SH-SY5Y (cell line): ENCODE measurements around the gene SULT1C4.

Experiments
- GATA2 ChIP-seq: IDR thresholded peaks from 2 replicates; pipeline ENCODE4 v1.6.1; 2011; ENCODE audit warnings: mild to moderate bottlenecking, low read depth, low read length
- GATA3 ChIP-seq: IDR thresholded peaks from 2 replicates; pipeline ENCODE4 v1.6.1; 2011; ENCODE audit warnings: low read depth, mild to moderate bottlenecking, low read length, moderate library complexity

DNA sequence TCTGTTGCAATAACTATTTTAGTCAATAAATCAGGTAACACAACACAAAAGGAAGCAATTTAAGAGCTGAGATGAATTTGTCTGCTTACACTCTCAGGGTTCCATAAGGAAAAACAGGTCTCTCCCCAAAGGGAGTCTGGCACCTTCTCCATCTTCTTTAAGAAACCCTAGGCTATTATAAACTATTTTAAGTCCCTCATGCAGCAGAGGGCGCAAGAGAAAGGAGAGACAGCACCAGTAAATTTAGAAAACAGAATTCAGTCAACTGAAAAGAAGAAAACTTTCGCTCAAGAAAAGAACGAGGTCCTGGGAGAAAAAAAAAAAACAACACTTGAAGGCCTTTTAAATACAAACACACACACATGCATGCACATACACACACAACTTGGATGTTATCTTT is 19.1 kb downstream of the SULT1C4 start:
- TF ChIP-seq GATA3 (no peak), GATA2 (no peak)
